IMR-90 (cell line): ENCODE data around the gene TTC39C. TPM values are rescaled to one million over a fixed set of nuclear protein-coding genes. Genes with fewer than 3 reads are reported as not detected.
A peak's percentile ranks its signal among the peaks of the same experiment; 100 is the strongest.

ENCODE experiments used
- ATAC-seq: fragments of 200-7000 bp; cut with Tn5 transposase; 2 replicates; pipeline ENCODE4 v1.9.1; 2020; ENCODE audit warnings: low read depth, mild to moderate bottlenecking, moderate library complexity
- BruUV-seq: library from RNA; stranded (reverse); fragments of 400-500 nt; replicated peaks from 2 replicates; lab custom pipeline; 2021; lab: Mats Ljungman, UMichigan
- CTCF ChIA-PET: fragments of 300-600 bp; formaldehyde crosslinking; extraction: SDS; loops from one replicate; lab custom pipeline; 2021; ENCODE audit warnings: antibody characterized with exemption; lab: Yijun Ruan, JAX
- POLR2A ChIA-PET: fragments of 300-600 bp; sonication (Branson Sonifier 250); formaldehyde crosslinking; loops from one replicate; lab custom pipeline; 2022; ENCODE audit warnings: antibody characterized with exemption; ENCODE audit not compliant: unreplicated experiment; lab: Charles Lee
- DNase-seq: peaks from one replicate; pipeline ENCODE4 v3.0.0; 2013
- H2AFZ ChIP-seq: replicated peaks from 2 replicates; pipeline ENCODE3; 2013; ENCODE audit warnings: low read length, mild to moderate bottlenecking; ENCODE audit not compliant: poor library complexity
- H2AK5ac ChIP-seq: 2 replicates; pipeline ENCODE4 v1.6.1; 2013; ENCODE audit warnings: low read depth, low read length, inconsistent platforms
- H2AK9ac ChIP-seq: replicated peaks from 2 replicates; pipeline ENCODE3; 2013; ENCODE audit warnings: mild to moderate bottlenecking, low read depth, low read length, moderate library complexity; ENCODE audit not compliant: poor library complexity
- H2BK120ac ChIP-seq: 2 replicates; pipeline ENCODE4 v1.6.1; 2013; ENCODE audit warnings: low read depth, low read length, inconsistent platforms
- H2BK15ac ChIP-seq: 3 replicates; pipeline ENCODE4 v1.6.1; 2013; ENCODE audit warnings: low read depth, low read length, inconsistent platforms
- H2BK20ac ChIP-seq: 2 replicates; pipeline ENCODE4 v1.6.1; 2013; ENCODE audit warnings: low read depth, mild to moderate bottlenecking, inconsistent platforms, low read length, moderate library complexity
- H2BK5ac ChIP-seq: 2 replicates; pipeline ENCODE4 v1.6.1; 2013; ENCODE audit warnings: mild to moderate bottlenecking, low read depth, low read length, inconsistent platforms; ENCODE audit not compliant: poor library complexity, severe bottlenecking
- H3K14ac ChIP-seq: replicated peaks from 2 replicates; pipeline ENCODE4 v1.6.1; 2013; ENCODE audit warnings: low read depth, low read length, inconsistent platforms
- H3K18ac ChIP-seq: 2 replicates; pipeline ENCODE4 v1.6.1; 2013; ENCODE audit warnings: low read depth, low read length, control low read depth
- H3K23ac ChIP-seq: 2 replicates; pipeline ENCODE4 v1.6.1; 2013; ENCODE audit warnings: low read depth, low read length, inconsistent platforms
- H3K27ac ChIP-seq: 2 replicates; pipeline ENCODE4 v1.5.1; 2013; ENCODE audit warnings: mild to moderate bottlenecking, control low read depth, low read length; ENCODE audit not compliant: insufficient read depth
- H3K27me3 ChIP-seq: 2 replicates; pipeline ENCODE4 v1.6.1; 2013; ENCODE audit warnings: low read length; ENCODE audit not compliant: control insufficient read depth, insufficient read depth
- H3K36me3 ChIP-seq: 2 replicates; pipeline ENCODE4 v1.6.1; 2013; ENCODE audit warnings: low read length, mixed read lengths; ENCODE audit not compliant: control insufficient read depth, insufficient read depth
- H3K4ac ChIP-seq: 2 replicates; pipeline ENCODE4 v1.6.1; 2013; ENCODE audit warnings: low read depth, low read length, inconsistent platforms
- H3K4me1 ChIP-seq: 2 replicates; pipeline ENCODE4 v1.6.1; 2013; ENCODE audit warnings: low read length, mixed read lengths; ENCODE audit not compliant: control insufficient read depth, insufficient read depth
- H3K4me2 ChIP-seq: 2 replicates; pipeline ENCODE4 v1.6.1; 2013; ENCODE audit warnings: low read depth, mild to moderate bottlenecking, control low read depth, low read length, moderate library complexity
- H3K4me3 ChIP-seq: 2 replicates; pipeline ENCODE4 v1.5.1; 2013; ENCODE audit warnings: low read depth, mild to moderate bottlenecking, control low read depth, low read length, moderate library complexity; ENCODE audit not compliant: insufficient read depth
- H3K56ac ChIP-seq: 2 replicates; pipeline ENCODE4 v1.6.1; 2013; ENCODE audit warnings: low read length, inconsistent platforms; ENCODE audit not compliant: insufficient read depth; ENCODE audit errors: extremely low read depth
- H3K79me1 ChIP-seq, 2 experiments: 2 replicates each; pipeline ENCODE4 v1.6.1; 2013; ENCODE audit warnings: low read length in 2 of 2, inconsistent platforms in 1 of 2, low read depth in 1 of 2
- H3K9ac ChIP-seq: 2 replicates; pipeline ENCODE4 v1.6.1; 2013; ENCODE audit warnings: low read depth, low read length, control low read depth
- H3K9me1 ChIP-seq: 2 replicates; pipeline ENCODE4 v1.6.1; 2013; ENCODE audit warnings: low read length, inconsistent platforms; ENCODE audit not compliant: insufficient read depth
- H3K9me3 ChIP-seq: 2 replicates; pipeline ENCODE4 v1.6.1; 2013; ENCODE audit warnings: low read length; ENCODE audit not compliant: control insufficient read depth, insufficient read depth
- H4K20me1 ChIP-seq: 2 replicates; pipeline ENCODE4 v1.6.1; 2013; ENCODE audit warnings: low read length, inconsistent platforms; ENCODE audit not compliant: insufficient read depth
- H4K5ac ChIP-seq: 2 replicates; pipeline ENCODE4 v1.6.1; 2013; ENCODE audit warnings: mild to moderate bottlenecking, low read depth, low read length, control low read depth
- H4K8ac ChIP-seq, 2 experiments: 2 replicates each; pipeline ENCODE4 v1.6.1; 2013; ENCODE audit warnings: low read depth in 2 of 2, low read length in 2 of 2, control low read depth in 1 of 2, inconsistent platforms in 1 of 2
- H4K91ac ChIP-seq: 2 replicates; pipeline ENCODE4 v1.6.1; 2013; ENCODE audit warnings: low read depth, low read length, inconsistent platforms; ENCODE audit not compliant: insufficient read depth
- BHLHE40 ChIP-seq: fragments of 150-350 bp; IDR thresholded peaks from 2 replicates; pipeline ENCODE4 v1.6.1; 2016; ENCODE audit warnings: mild to moderate bottlenecking, low read depth, low read length
- CEBPB ChIP-seq: IDR thresholded peaks from 2 replicates; pipeline ENCODE4 v1.6.1; 2012; ENCODE audit warnings: low read depth, low read length, improper control_type of control experiment
- CHD1 ChIP-seq: IDR thresholded peaks from 2 replicates; pipeline ENCODE4 v1.6.1; 2012; ENCODE audit warnings: low read depth, low read length, improper control_type of control experiment
- ELK1 ChIP-seq: fragments of 150-350 bp; IDR thresholded peaks from 2 replicates; pipeline ENCODE4 v1.6.1; 2016; ENCODE audit warnings: low read depth, mild to moderate bottlenecking, low read length, moderate library complexity, borderline replicate concordance
- FOS ChIP-seq: fragments of 150-350 bp; IDR thresholded peaks from 2 replicates; pipeline ENCODE4 v1.6.1; 2016; ENCODE audit warnings: low read depth, low read length
- MAFK ChIP-seq: IDR thresholded peaks from 2 replicates; pipeline ENCODE4 v1.6.1; 2012; ENCODE audit warnings: low read depth, low read length, improper control_type of control experiment
- MAZ ChIP-seq: IDR thresholded peaks from 2 replicates; pipeline ENCODE4 v1.6.1; 2012; ENCODE audit warnings: low read depth, mild to moderate bottlenecking, low read length, improper control_type of control experiment, moderate library complexity, borderline replicate concordance
- MXI1 ChIP-seq: IDR thresholded peaks from 2 replicates; pipeline ENCODE4 v1.6.1; 2012; ENCODE audit warnings: low read depth, mild to moderate bottlenecking, low read length, moderate library complexity, borderline replicate concordance
- NFE2L2 ChIP-seq: fragments of 150-350 bp; IDR thresholded peaks from 2 replicates; pipeline ENCODE4 v1.6.1; 2016; ENCODE audit warnings: low read depth, mild to moderate bottlenecking, low read length
- POLR2A ChIP-seq: IDR thresholded peaks from 2 replicates; pipeline ENCODE4 v1.6.1; 2012; ENCODE audit warnings: mild to moderate bottlenecking, low read depth, low read length
- RCOR1 ChIP-seq: IDR thresholded peaks from 2 replicates; pipeline ENCODE4 v1.6.1; 2012; ENCODE audit warnings: mild to moderate bottlenecking, low read length, improper control_type of control experiment; ENCODE audit not compliant: insufficient replicate concordance
- RFX5 ChIP-seq: IDR thresholded peaks from 2 replicates; pipeline ENCODE4 v1.8.0; 2012; ENCODE audit warnings: low read depth, mild to moderate bottlenecking, low read length, moderate library complexity
- SMC3 ChIP-seq: fragments of 150-350 bp; IDR thresholded peaks from 2 replicates; pipeline ENCODE4 v1.6.1; 2016; ENCODE audit warnings: low read depth, mild to moderate bottlenecking, antibody characterized with exemption, low read length, moderate library complexity
- USF2 ChIP-seq: fragments of 150-350 bp; IDR thresholded peaks from 2 replicates; pipeline ENCODE4 v1.6.1; 2017; ENCODE audit warnings: mild to moderate bottlenecking, antibody characterized with exemption, low read length, low read depth
- WGBS, 2 experiments: methylation state at CpG; one replicate each; pipeline versions ENCODE4 v1.1.5 to v1.1.7; 2013; ENCODE audit warnings: missing lambda C conversion rate in 2 of 2; ENCODE audit not compliant: insufficient read length in 1 of 2; ENCODE audit errors: extremely low coverage in 2 of 2; 5-methylcytosine and 5-hydroxymethylcytosine counted together
- dilution Hi-C: fragments of 300-500 bp; cut with HindIII; formaldehyde crosslinking; loops from one replicate; pipeline ENCODE4 v1.14.3; 2018; ENCODE audit warnings: low sequenced_read_pairs; ENCODE audit not compliant: unreplicated experiment
- in situ Hi-C: fragments of 300-500 bp; cut with MboI; formaldehyde crosslinking; loops from 3 replicates; pipeline ENCODE4 v1.14.3; 2019; ENCODE audit warnings: low sequenced_read_pairs, inconsistent platforms, mixed read lengths
- intact Hi-C: fragments of 100-400 bp; cut with micrococcal nuclease; formaldehyde crosslinking; loops from 2 replicates; pipeline ENCODE4 v1.10.0; 2022
- polyA plus RNA-seq, 3 experiments: library from polyadenylated mRNA; depleted of rRNA; stranded (reverse); fragments of >200 nt; gene quantifications; 2 replicates each; pipeline ENCODE4 v1.2.3, GENCODE V29; 2012; ENCODE audit warnings: low replicate concordance in 1 of 3
- total RNA-seq: library from RNA; depleted of rRNA; stranded (reverse); fragments of >200 nt; gene quantifications from 2 replicates; pipeline ENCODE4 v1.2.3, GENCODE V29; 2012

TTC39C gene
- total and polyA plus RNA-seq, 2 of the 4 experiments (the other 2 are of a cell fraction): 8.0 to 20.8 TPM

GRCh38 chr18:24075767-24076597, 61.4 kb downstream of the TTC39C start (continued):
- TF ChIP-seq RFX5: no peak
- peak; percentile 4; the same call in 1 of the 2 replicates for TF ChIP-seq NFE2L2
- TF ChIP-seq BHLHE40: peak; percentile 56; the same call in 1 of the 2 replicates
- TF ChIP-seq CHD1: 0 out of 2 replicates have a peak, but pooled peaks have one; percentile 25

GRCh38 chr18:24076950-24077349, 62.4 kb downstream of the TTC39C start:
- Histone ChIP-seq H4K91ac (peak overlapping the region; percentile 3; the same call in 1 of the 2 replicates), H4K20me1 (peaks cover 9% of the 10 kb centered on the region; the same call in 1 of the 2 replicates), H3K9me1 (peaks cover 8% of the 10 kb centered on the region; the same call in 1 of the 2 replicates), H2BK5ac (no peak overlapping the region), H2BK20ac (no peak overlapping the region), H2AK9ac (no peak overlapping the region), H3K79me1 (peaks cover 0 to 4% of the 10 kb centered on the region in 2 experiments; a peak in 1 of 4 replicates), H3K14ac (no peak overlapping the region), H4K5ac (no peak overlapping the region), H3K18ac (no peak overlapping the region), H3K27me3 (no peaks in the 10 kb centered on the region), H4K8ac (no peak overlapping the region), H3K9me3 (no peaks in the 10 kb centered on the region), H3K4me2 (no peak overlapping the region), H2AK5ac (peak overlapping the region; percentile 29; the same call in 1 of the 2 replicates), H3K27ac (no peak overlapping the region), H2AFZ (no peak overlapping the region), H3K4me3 (no peak overlapping the region), H2BK15ac (no peak overlapping the region), H3K4me1 (peaks cover 4% of the 10 kb centered on the region), H3K9ac (no peak overlapping the region), H3K36me3 (peaks cover 12% of the 10 kb centered on the region), H3K4ac (peak overlapping the region; percentile 23; the same call in 1 of the 2 replicates), H3K56ac (no peak overlapping the region), H3K23ac (no peak overlapping the region), H2BK120ac (no peak overlapping the region)
- POLR2A ChIA-PET: no interaction called here
- intact Hi-C loops: loop anchor here (1.0 to 5.0 kb wide), 2 partner anchors 63 to 160 kb away; partner anchors contain the start of gene TTC39C
- dilution Hi-C loops: no loop called here
- in situ Hi-C loops: no loop called here
- CTCF ChIA-PET: no interaction called here
- no TSS peak for BruUV-seq
- 81% methylated on average over 6 of the region's 10 CpGs; no CpG with 5 or more reads in 1 of the 2 experiments for WGBS, 2 experiments
- ATAC-seq (no peak), DNase-seq (no peak)
- TF ChIP-seq USF2 (no peak), CEBPB (no peak), ELK1 (no peak), MAZ (no peak), MXI1 (no peak), RFX5 (no peak), SMC3 (no peak), POLR2A (no peak), RCOR1 (no peak), NFE2L2 (no peak), CHD1 (no peak), MAFK (no peak), FOS (no peak)
